Subcutaneous abdominal adipose tissue (tissue), 5 donors: ENCODE data around the gene LAMC3.
"Not testable (repeated sequence)": the region's sequence is repeated elsewhere in the genome, so short reads cannot be mapped to it uniquely, and the experiment has no call there.

Experiments used
- H3K27ac ChIP-seq: one replicate; pipeline ENCODE4 v1.7.0; 2013; ENCODE audit warnings: low read depth, mild to moderate bottlenecking, inconsistent platforms, low read length, moderate library complexity
- H3K27me3 ChIP-seq, 5 donors: one replicate each; pipeline ENCODE4 v1.7.0; 2013; ENCODE audit warnings: low read length in 5 of 5, inconsistent platforms in 1 of 5; ENCODE audit not compliant: control insufficient read depth in 5 of 5, insufficient read depth in 4 of 5
- H3K36me3 ChIP-seq, 5 donors: one replicate each; pipeline ENCODE4 v1.7.0; 2013; ENCODE audit warnings: low read length in 5 of 5; ENCODE audit not compliant: control insufficient read depth in 5 of 5, insufficient read depth in 5 of 5
- H3K4me1 ChIP-seq, 5 donors: one replicate each; pipeline ENCODE4 v1.7.0; 2013; ENCODE audit warnings: low read length in 5 of 5, mild to moderate bottlenecking in 3 of 5, moderate library complexity in 1 of 5; ENCODE audit not compliant: control insufficient read depth in 5 of 5, insufficient read depth in 5 of 5
- H3K4me3 ChIP-seq, 5 donors: one replicate each; pipeline ENCODE4 v1.7.0; 2013; ENCODE audit warnings: low read length in 5 of 5, low read depth in 1 of 5
- H3K9ac ChIP-seq, 5 donors: one replicate each; pipeline ENCODE4 v1.7.0; 2013; ENCODE audit warnings: low read length in 5 of 5, mild to moderate bottlenecking in 4 of 5, moderate library complexity in 3 of 5
- H3K9me3 ChIP-seq, 5 donors: one replicate each; pipeline ENCODE4 v1.7.0; 2013; ENCODE audit warnings: low read length in 5 of 5; ENCODE audit not compliant: control insufficient read depth in 5 of 5
- donor health status: healthy.
- donor health status: healthy.
- donor health status: healthy.
- donor health status: healthy.
- donor health status: healthy.

Gene LAMC3

GRCh38 chr9:131034749-131035148 is 25.8 kb downstream of the LAMC3 start:
- H3K36me3 ChIP-seq, H3K9me3 ChIP-seq, H3K27ac ChIP-seq, H3K9ac ChIP-seq, H3K4me3 ChIP-seq: not testable (repeated sequence)
- peaks cover 11 to 42% (median 24%) of the 10 kb centered on the region in 5 donors for H3K27me3 ChIP-seq
- H3K4me1 ChIP-seq = peaks cover 0 to 16% (median 3%) of the 10 kb centered on the region in 5 donors

- Histone ChIP-seq H3K4me1 (peaks cover 0 to 16% (median 3%) of the 10 kb centered on the region in 5 donors), H3K9me3 (no peaks in the 10 kb centered on the region), H3K9ac (no peak overlapping the region), H3K27me3 (peaks cover 11 to 42% (median 24%) of the 10 kb centered on the region in 5 donors), H3K27ac (no peak overlapping the region), H3K4me3 (no peak overlapping the region), H3K36me3 (no peaks in the 10 kb centered on the region)
Measured at GRCh38 chr9:131035548-131035947, 26.6 kb downstream of the LAMC3 start.

- Histone ChIP-seq H3K4me3 (no peak overlapping the region), H3K27me3 (peaks cover 11 to 42% (median 24%) of the 10 kb centered on the region in 5 donors), H3K4me1 (peaks cover 0 to 16% (median 3%) of the 10 kb centered on the region in 5 donors), H3K27ac (no peak overlapping the region), H3K9me3 (no peaks in the 10 kb centered on the region), H3K36me3 (no peaks in the 10 kb centered on the region), H3K9ac (no peak overlapping the region)
Measured at GRCh38 chr9:131036071-131036470, 27.1 kb downstream of the LAMC3 start.

GRCh38 chr9:131036529-131037334 is 27.8 kb downstream of the LAMC3 start:
- H3K9ac ChIP-seq = no peak overlapping the region
- peaks cover 0 to 16% (median 3%) of the 10 kb centered on the region in 5 donors for H3K4me1 ChIP-seq
- no peaks in the 10 kb centered on the region for H3K36me3 ChIP-seq
- H3K27ac ChIP-seq = no peak overlapping the region
- H3K9me3 ChIP-seq = no peaks in the 10 kb centered on the region
- peaks cover 11 to 42% (median 24%) of the 10 kb centered on the region in 5 donors for H3K27me3 ChIP-seq
- no peak overlapping the region for H3K4me3 ChIP-seq

- Histone ChIP-seq H3K27ac (no peak overlapping the region), H3K27me3 (peaks cover 11 to 42% (median 24%) of the 10 kb centered on the region in 5 donors), H3K9ac (no peak overlapping the region), H3K4me1 (peaks cover 0 to 16% (median 3%) of the 10 kb centered on the region in 5 donors), H3K9me3 (no peaks in the 10 kb centered on the region), H3K4me3 (no peak overlapping the region), H3K36me3 (no peaks in the 10 kb centered on the region)
Measured at GRCh38 chr9:131037335-131038255, 28.6 kb downstream of the LAMC3 start.

- H3K36me3 ChIP-seq = no peaks in the 10 kb centered on the region
- no peak overlapping the region for H3K27ac ChIP-seq
- H3K4me3 ChIP-seq = no peak overlapping the region
- peaks cover 11 to 35% (median 23%) of the 10 kb centered on the region in 5 donors for H3K27me3 ChIP-seq
- H3K4me1 ChIP-seq = peaks cover 0 to 16% (median 3%) of the 10 kb centered on the region in 5 donors
- H3K9ac ChIP-seq = no peak overlapping the region
- H3K9me3 ChIP-seq = no peaks in the 10 kb centered on the region
Measured at GRCh38 chr9:131038256-131039128, 29.5 kb downstream of the LAMC3 start.

- peaks cover 8 to 30% (median 22%) of the 10 kb centered on the region in 5 donors for H3K27me3 ChIP-seq
Measured at GRCh38 chr9:131039129-131039954, 30.4 kb downstream of the LAMC3 start.

DNA sequence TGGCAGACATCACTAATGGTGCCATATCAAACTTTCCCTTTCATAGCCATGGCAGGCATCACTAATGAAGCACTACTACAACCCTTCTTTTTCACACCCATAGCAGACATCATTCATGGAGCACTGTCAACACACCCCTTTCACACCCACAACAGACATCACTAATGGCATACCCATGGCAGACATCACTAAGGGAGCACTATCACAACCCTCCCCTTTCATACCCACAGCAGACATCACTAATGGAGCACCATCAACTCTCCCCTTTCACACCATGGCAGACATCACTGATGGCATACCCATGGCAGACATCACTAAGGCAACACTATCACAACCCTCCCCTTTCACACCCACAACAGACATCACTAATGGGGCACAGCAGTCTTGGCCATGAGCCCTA is 33.7 kb downstream of the LAMC3 start:
- Histone ChIP-seq H3K27me3 (peaks cover 0 to 18% (median 8%) of the 10 kb centered on the region in 5 donors), H3K36me3 (no peaks in the 10 kb centered on the region), H3K4me1 (peaks cover 0 to 5% (median 4%) of the 10 kb centered on the region in 5 donors), H3K4me3 (no peak overlapping the region), H3K9ac (no peak overlapping the region), H3K27ac (no peak overlapping the region), H3K9me3 (no peaks in the 10 kb centered on the region)

More at GRCh38 chr9:131039129-131039954, 30.4 kb downstream of the LAMC3 start:
- peaks cover 0 to 16% (median 3%) of the 10 kb centered on the region in 5 donors for H3K4me1 ChIP-seq
- H3K36me3 ChIP-seq = no peaks in the 10 kb centered on the region
- no peak overlapping the region for H3K4me3 ChIP-seq
- no peak overlapping the region for H3K27ac ChIP-seq
- H3K9me3 ChIP-seq = no peaks in the 10 kb centered on the region
- H3K9ac ChIP-seq = no peak overlapping the region

- H3K27ac ChIP-seq = no peak overlapping the region
Measured at GRCh38 chr9:131043087-131043486, 34.1 kb downstream of the LAMC3 start.

More at GRCh38 chr9:131043087-131043486, 34.1 kb downstream of the LAMC3 start:
- H3K4me3 ChIP-seq = no peak overlapping the region
- peaks cover 0 to 14% (median 8%) of the 10 kb centered on the region in 5 donors for H3K27me3 ChIP-seq
- no peaks in the 10 kb centered on the region for H3K36me3 ChIP-seq
- H3K4me1 ChIP-seq = peaks cover 0 to 5% (median under 1%) of the 10 kb centered on the region in 5 donors
- no peak overlapping the region for H3K9ac ChIP-seq
- no peaks in the 10 kb centered on the region for H3K9me3 ChIP-seq
